RWPE1 (cell line): ENCODE measurements around the gene SRPX.

ENCODE experiments used
- CTCF ChIA-PET: fragments of 350-600 bp; sonication (Branson Sonifier 250); formaldehyde crosslinking; extraction: SDS; loops from one replicate; lab custom pipeline; 2021; lab: Yijun Ruan, JAX
- POLR2A ChIA-PET: fragments of 400-600 bp; formaldehyde crosslinking; extraction: SDS; loops from one replicate; lab custom pipeline; 2020; ENCODE audit warnings: antibody characterized with exemption; ENCODE audit not compliant: low non-redundant PET; lab: Yijun Ruan, JAX
- DNase-seq: peaks from one replicate; pipeline ENCODE4 v3.0.0; 2012; ENCODE audit warnings: low spot score
- H3K27ac ChIP-seq: fragments of 450-650 bp; 2 replicates; pipeline ENCODE4 v1.5.1; 2017
- CTCF ChIP-seq: fragments of 450-650 bp; conservative IDR thresholded peaks from 2 replicates; pipeline ENCODE4 v1.5.1; 2017; ENCODE audit warnings: low read depth, mild to moderate bottlenecking

SRPX gene

GRCh38 chrX:38105216-38105725 is 115.4 kb downstream of the SRPX start:
- H3K27ac ChIP-seq: no peak overlapping the region
- ChIA-PET POLR2A (no interaction called here), CTCF (no interaction called here)
- DNase-seq: no peak
- TF ChIP-seq CTCF: no peak

GRCh38 chrX:38103857-38104812 is 116.5 kb downstream of the SRPX start:
- POLR2A ChIA-PET: no interaction called here
- no peak for DNase-seq
- H3K27ac ChIP-seq: no peak overlapping the region
- CTCF ChIA-PET: no interaction called here
- TF ChIP-seq CTCF: no peak

- ChIA-PET CTCF (no interaction called here), POLR2A (no interaction called here)
- no peak overlapping the region for H3K27ac ChIP-seq
- TF ChIP-seq CTCF: no peak
- no peak for DNase-seq
Measured at GRCh38 chrX:38102875-38103274, 117.8 kb downstream of the SRPX start.

DNA sequence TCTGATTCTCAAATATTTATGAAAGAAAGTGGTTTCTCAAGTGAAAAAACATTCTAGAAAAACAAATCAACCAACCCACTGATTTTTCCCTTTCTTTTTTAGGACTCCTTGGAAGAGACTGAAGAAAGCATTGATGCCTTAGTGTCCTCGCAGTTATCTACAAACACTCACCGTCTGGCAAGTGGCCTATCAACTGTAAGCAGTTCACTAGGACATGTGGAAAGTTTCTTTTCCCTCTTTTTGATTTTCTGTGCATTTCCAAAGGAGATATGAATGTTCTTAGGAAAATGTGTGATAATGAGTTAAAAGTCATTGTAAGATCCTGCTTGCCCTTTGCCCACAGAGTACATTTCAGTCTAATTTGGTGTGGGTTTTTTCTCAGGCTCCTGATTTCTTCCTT is 118.4 kb downstream of the SRPX start:
- no peak for DNase-seq
- ChIA-PET CTCF (no interaction called here), POLR2A (no interaction called here)
- no peak for TF ChIP-seq CTCF
- H3K27ac ChIP-seq: no peak overlapping the region

GRCh38 chrX:38099688-38100087 is 121.0 kb downstream of the SRPX start:
- CTCF ChIA-PET: no interaction called here
- no peak overlapping the region for H3K27ac ChIP-seq
- TF ChIP-seq CTCF: no peak
- DNase-seq: no peak
- POLR2A ChIA-PET: no interaction called here
